SU-DHL-6 (cell line): ENCODE results near the gene CADPS.

Source experiments
- EZH2phosphoT487 ChIP-seq: fragments of 200-600 bp; sonication (generic), shearing (Covaris generic); conservative IDR thresholded peaks from 2 replicates; pipeline ENCODE4 v1.6.1; 2018; ENCODE audit warnings: mild to moderate bottlenecking, antibody characterized with exemption, low read length, moderate library complexity, mixed read lengths
- TF ChIP-seq, protein P1 (sequence below): fragments of 200-600 bp; sonication (generic); IDR thresholded peaks from one replicate; pipeline ENCODE4 v1.5.1; 2017; ENCODE audit warnings: antibody characterized with exemption, mild to moderate bottlenecking, low read length, moderate library complexity; ENCODE audit not compliant: insufficient read depth, poor library complexity, severe bottlenecking

DNA sequence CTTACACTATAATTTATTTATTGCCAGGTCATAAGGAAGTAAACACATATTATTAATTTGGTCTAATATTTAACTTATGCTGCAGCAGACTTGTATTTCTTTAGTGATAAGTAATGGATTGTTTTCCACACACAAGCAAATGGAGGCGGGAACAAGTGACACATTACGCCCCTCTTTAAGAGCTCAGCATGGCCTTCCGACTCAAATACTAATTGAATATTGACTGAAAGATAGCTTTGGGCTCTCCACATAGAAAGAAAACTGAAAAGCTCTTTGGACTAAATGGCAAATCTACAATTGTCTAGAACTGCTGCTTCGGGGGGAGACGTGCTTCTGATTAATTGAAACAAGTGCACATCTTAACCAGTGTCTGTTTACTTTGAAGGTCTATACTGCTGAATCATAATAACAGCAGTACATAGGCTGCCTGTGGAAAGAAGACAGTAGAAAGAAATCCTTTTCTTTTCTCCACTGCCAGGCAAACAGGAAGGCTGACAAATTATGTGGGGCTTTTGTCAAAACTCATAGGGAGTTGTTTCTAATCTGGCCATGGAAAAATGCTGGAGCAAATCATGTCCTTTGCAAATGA, 15.9 kb downstream of the CADPS start:
- TF ChIP-seq, protein P1, sequence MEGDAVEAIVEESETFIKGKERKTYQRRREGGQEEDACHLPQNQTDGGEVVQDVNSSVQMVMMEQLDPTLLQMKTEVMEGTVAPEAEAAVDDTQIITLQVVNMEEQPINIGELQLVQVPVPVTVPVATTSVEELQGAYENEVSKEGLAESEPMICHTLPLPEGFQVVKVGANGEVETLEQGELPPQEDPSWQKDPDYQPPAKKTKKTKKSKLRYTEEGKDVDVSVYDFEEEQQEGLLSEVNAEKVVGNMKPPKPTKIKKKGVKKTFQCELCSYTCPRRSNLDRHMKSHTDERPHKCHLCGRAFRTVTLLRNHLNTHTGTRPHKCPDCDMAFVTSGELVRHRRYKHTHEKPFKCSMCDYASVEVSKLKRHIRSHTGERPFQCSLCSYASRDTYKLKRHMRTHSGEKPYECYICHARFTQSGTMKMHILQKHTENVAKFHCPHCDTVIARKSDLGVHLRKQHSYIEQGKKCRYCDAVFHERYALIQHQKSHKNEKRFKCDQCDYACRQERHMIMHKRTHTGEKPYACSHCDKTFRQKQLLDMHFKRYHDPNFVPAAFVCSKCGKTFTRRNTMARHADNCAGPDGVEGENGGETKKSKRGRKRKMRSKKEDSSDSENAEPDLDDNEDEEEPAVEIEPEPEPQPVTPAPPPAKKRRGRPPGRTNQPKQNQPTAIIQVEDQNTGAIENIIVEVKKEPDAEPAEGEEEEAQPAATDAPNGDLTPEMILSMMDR: no peak
- TF ChIP-seq EZH2phosphoT487: no peak
